Brain pericyte (primary cell): ENCODE measurements around the gene PHYHD1.

Source experiments
- DNase-seq: peaks from one replicate; pipeline ENCODE4 v3.0.0-alpha.2; 2012; ENCODE audit warnings: low read depth, low spot score

Gene PHYHD1

DNA sequence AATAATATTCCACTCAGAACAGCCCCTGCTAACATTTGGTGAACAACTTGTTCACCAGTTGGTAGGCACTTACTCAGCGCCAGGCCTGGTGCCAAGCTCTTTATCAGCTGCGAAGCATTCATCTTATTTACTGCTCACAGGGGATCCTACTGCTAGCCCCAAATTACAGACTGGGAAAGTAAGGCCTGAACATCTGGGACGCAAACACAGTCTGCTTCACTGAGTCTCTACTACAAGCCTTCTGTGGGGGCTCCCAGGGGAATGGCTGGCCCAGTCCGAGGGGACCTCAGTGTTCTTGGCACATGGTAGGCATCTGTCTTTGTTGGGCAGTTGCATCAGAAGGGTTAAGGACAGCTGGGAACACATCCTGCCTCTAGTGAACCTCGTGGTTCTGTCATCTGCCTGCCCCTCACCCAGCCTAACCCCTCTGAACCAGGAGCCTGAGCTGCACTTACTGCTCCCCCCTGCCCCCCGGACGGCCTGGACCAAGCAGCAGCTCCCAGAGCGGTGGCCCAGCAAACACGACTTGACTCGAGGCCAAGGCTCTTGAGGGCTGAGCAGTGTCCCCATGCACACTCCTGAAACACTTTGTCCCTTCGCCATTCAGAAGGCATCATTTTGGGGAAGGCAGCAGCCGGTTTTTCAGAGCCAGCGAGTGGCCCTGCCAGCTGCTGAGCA, at the start of gene PHYHD1:
Gene PHYHD1 (plus strand): TSS at position 602 of the 678 bp plus-strand sequence. CDS start 1,342 bp downstream, outside the sequence.
- DNase-seq, result no peak

DNA sequence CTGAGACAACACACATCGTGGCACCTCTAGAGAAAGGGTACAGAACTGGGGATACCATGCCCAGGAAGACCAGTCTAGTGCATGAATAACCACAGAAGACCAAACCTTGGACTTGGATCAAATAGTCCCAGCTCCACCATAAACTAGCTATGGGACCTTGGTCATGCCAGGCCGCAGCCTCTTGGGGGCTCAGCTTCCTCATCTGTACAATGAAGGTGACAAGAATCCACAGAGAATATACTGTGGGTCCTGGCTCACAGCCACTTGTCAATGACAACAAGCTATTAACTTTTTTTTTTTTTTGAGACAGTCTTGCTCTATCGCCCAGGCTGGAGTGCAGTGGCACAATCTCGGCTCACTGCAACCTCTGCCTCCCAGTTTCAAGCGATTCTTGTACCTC, 42.9 kb upstream of the PHYHD1 start:
- DNase-seq, result no peak

DNA sequence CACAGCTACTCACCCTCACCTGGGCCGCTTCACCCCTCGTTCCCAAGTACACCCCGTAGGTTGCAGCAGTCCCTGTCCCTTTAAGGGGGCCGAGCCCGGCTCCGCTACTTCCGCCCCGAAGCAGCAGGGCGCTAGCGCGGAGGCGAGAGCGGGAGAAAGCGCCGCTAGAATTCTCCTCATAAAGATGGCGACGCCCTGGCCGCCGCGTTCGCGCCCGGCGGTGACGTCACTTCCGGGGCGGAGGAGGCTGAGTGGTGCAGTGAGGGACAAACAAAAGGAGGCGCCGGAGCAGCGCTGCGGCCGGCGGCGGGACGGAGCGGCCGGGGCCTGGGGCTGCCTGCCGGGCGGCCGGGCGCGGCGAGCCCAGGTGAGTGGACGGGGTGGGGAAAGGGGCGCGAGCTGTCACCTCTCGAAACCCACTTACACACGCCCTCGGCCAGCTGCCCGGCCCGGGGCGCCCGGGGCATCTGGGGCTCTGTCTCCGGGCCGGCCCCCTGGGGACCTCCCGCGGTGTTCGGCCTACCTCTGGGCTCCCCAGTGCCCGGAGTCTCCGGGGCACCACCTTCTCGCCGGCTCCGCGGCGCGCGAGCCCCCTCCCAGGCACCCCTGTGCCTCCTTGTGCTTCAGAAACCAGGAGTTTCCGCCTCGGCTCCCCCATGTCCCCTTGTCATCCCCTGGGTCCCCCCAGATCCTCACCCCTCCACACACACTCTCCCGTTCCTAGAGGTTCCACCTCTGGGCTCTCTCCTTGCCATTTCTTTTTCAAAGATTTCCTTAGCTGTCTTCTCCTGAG, 38.7 kb upstream of the PHYHD1 start, which contains the start of the genes KYAT1 and LRRC8A:
Gene KYAT1 (minus strand): TSS at position 67 of the 793 bp plus-strand sequence. CDS start 36,545 bp downstream, outside the sequence.
Gene LRRC8A (plus strand): TSS at position 250 of the 793 bp plus-strand sequence. CDS start 25,032 bp downstream, outside the sequence.
- DNase-seq, result peak; percentile 73

DNA sequence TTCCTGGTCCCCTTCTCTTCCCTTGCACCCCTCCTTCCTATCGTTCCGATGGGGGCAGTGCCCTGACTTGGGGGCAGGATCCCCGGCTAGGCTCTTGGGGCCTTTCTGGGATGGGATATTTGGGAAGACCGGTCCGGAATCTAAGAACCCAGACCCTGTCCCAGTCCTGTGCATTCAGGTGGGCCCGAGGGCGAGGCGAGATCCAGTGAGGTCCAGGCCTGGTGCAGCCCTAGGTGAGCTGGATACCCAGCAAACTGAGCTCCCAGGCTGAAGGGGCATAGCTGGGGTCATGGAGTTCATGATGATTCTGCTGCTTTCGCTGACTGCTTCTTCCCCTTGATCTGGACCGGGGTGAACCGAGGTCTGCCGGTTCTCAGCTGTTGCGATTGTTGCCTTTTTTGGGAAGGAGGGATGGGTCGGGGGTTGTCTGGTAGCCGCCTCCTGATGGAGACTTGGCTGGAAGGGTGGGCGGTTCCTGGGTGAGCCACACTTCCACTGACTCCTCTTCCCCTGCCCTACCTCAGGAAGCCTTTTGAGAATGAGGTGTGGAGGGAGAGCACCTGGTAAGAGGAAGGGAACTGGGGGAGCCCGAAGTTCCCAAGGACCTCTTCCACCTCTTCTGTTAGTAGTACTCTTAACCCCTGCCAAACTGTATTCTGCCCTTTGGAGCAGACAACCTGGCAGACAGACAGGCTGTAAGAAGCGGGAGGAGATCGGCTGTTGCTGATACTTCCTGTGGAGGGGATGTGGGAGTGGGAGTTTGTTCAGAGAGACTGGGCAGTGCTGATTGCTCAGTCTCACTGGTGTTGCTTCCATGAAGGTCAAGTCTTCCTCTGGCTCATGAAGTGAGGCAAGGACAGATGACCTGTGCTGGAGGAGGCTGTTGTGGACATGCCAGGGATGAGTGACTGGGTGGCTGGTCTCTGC, 37.8 kb upstream of the PHYHD1 start:
- no peak for DNase-seq

DNA sequence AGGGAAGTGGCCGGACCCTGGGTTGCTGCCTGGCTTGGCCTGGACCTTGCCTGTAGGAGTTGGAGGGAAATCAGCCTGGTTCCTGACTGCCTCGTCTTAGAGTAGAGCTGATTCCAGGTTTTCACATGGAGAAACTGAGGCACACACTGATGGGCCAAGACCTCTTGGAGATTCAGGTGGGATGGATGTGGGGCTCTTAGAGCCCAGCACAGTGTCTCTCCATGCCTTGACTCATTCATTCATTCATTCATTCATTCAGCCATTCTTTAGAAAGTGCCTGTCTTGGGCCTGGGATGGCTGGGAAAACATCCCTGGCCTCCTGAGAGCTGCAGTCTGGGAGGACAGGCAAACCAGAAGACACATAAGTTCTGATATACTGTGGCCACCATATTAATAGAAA, 36.6 kb upstream of the PHYHD1 start:
- DNase-seq, result no peak

DNA sequence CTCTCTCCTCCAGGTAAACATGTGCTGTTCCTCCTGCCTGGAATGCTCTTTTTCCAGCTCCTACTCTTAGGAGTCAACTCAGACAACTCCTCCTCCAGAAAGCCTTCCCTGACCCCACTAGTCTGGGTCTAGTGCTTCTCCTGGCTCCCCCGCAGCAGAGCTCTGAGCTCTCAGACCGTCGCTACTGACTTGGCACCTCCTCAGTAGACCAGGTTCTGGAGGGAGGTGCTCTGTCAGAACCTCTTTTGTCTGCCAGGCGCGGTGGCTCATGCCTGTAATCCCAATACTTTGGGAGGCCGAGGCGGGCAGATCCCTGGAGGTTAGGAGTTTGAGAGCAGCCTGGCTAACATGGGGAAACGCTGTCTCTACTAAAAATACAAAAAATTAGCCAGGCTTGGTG, 35.4 kb upstream of the PHYHD1 start:
- DNase-seq, result no peak

DNA sequence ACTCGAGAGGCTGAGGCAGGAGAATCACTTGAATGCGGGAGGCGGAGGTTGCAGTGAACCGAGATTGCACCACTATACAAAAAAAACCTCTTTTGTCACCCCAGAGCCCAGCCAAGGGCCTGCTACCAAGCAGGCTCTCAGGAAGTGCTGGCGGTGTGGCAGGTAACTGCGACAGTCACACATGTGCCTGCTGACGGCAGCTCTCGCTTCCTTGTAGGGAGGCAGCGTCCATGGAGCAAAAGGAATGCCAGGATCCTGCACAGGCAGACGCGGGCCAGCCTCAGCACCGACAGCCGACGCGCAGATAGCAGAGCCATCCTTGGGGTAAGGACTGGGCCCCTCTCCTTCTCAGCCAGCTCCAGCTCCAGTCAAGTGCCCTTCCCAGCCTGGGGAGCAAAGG, 35.0 kb upstream of the PHYHD1 start:
- DNase-seq, result no peak

DNA sequence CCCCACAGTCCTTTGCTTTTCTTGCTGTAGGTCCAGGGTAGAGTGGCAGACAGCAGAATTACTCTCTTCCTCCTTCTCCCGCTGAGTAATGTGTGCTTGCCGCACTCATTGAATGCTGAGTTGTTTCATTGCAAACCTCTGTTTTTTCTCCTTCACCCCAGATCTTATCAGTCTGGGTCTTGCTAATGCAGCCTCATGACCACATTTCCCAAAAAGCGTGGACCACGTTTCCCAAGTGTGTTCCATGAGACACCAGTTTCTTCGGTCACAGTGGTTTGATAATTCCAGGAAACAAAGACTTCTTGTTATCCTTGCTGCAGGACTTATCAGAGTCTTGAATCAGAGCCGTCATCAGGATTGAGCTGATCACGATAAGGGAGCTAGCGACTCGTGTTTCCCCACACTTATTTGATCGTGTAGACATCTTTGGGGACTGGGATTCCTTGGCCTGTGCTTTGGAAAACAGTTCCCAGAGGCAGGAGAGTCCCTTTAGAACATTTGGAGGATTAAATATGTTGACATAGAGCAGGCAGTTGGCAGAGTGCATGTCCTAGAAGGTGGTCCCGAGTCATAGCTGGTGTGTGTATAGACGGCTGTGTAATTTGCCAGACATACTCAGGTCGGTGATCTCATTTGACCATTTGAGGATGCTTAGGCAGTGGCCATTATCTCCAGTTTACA, 34.4 kb upstream of the PHYHD1 start:
- DNase-seq, result no peak

DNA sequence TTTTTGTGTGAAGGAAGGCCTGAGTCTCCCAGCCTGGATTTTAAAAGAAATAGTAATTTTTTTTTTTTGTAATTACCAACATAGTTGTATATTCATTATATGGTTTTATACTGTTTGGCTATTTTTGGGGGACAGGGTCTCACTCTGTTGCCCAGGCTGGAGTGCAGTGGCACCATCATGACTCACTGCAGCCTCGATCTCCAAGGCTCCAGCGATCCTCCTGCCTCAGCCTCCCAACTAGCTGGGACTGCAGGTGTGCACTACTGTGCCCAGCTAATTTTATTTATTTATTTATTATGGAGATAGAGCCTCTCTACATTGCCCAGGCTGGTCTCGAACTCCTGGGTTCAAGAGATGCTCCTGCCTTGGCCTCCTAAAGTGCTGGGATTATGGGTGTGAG, 33.7 kb upstream of the PHYHD1 start:
- DNase-seq, result no peak

DNA sequence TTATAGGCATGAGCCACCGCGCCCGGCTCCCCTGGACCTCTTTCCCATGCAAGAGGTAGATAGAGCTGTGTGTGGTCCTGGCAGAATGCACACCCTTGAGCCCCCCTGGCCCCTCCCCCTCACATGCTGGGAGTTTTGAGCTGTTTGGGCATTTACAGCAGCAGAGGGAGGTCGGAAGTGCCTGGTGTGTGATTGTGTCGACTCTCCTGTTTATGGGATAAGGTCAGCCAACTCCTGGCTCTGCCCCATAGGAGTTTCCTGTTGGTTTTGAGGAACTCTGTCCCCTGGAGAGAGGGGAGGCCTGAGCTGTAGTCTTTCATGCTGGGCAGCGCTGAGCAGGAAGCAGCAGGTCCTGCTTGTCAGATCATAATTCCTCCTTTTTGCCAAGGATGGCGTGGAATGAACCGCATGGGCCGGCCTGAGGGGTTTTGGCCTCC, 32.9 kb upstream of the PHYHD1 start:
- DNase-seq, result no peak

DNA sequence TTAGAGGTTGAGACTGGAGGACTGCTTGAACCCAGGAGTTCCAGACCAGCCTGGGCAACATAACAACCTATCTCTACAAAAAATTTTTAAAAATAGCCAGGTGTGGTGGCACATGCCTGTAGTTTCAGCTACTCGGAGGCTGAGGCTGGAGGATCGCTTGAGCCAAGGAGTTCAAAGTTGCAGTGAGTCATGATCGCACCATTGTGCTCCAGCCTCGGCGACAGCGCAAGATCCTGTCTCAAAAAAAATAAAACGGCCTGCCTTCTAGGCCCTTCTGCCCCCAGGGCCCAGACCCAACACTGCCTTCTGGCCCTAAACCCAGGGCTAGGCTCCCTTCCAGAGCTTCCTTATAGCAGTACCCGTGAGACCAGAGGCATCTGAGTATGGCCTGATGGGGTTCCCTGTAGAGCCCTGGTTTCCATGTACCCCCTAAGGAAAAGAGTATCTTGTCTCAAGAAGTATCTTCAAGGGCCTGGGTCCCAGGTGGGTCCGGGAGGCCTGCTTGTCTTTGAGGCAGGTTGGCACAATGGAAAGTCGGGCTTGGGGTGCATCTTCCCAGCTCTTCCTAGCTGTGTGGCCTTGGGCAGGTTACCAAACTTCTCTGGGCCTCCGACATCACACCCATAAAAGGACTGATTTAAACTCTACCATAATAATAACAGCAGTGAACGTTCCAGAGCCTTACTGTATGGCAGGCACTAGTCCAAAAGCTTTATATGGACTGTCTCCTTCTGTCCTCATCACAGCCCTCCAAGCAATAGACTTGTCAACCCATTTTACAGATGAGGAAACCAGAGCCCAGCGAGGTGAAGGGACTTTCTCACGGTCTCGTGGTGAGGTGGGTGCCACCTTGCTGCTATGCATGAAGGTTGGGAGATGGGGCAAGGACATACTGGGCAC, 29.2 kb upstream of the PHYHD1 start:
- DNase-seq, result no peak

DNA sequence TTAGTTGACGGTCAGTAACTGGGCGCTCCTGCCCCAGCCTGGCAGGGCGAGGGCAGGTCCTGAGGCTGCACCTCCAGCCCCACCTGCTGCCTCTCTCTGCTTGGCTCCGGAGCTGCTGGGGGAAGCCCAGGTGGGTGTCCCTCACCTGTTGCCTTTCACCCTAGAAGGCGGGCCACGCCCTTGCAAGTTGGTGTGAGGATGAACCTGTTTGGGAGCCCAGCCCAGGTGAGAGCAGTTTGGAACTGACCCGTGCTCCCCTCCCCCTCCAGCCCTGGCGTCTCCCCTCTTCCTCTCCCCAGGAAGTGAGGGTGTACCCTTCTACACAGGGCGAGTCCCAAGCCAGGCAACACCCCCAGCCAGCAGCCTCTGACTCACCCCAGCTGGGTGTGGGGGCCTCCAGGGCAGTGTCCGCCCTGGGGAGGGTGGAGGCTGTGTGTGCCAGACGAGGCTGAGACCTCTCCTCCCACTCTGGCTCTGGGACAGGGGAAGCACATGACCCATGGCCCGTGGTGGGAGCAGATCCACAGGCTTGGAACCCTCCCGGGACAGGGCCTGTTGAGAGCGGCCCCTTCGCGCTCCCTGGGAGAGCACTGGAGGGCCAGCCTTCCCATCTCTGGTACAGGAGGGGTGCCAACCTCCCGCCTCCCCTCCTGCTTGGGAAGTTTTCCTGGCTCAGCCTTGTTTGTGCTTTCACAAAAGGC, 28.4 kb upstream of the PHYHD1 start:
- DNase-seq, result no peak

DNA sequence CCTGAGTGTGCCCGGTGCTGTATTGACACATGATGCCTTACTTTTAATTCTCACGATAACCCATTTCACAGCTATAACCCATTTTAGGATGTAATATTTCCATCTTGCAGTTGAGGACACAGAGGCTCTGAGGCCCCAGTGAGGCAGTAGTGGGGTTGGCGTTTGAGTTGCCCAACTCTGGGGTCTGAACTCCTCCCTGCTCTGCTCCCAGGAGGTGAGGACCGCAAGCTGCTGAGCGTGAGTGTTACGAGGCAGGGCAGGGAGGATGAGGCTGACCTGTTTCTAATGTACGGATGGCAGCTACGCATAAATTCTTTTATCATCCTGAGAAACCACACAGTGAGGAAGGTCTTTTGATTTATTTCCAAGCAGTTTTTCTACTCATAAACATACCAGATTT, 27.4 kb upstream of the PHYHD1 start:
- no peak for DNase-seq

DNA sequence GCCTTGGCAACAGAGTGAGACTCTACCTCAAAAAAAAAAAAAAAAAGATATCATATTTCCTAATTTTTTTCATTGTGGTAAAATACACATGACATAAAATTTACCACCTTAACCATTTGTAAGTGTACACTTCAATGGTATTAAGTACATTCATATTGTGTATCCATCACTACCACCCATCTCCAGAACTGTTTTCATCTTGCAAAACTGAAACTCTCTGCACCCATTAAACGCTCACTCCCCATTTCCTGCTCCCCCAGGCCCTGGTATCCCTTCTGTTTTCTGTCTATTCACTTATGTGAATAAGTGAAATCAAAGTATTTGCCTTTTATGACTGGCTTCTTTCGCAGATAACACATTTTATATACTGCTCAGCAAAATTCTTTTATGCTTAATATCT, 26.0 kb upstream of the PHYHD1 start:
- DNase-seq, result no peak

DNA sequence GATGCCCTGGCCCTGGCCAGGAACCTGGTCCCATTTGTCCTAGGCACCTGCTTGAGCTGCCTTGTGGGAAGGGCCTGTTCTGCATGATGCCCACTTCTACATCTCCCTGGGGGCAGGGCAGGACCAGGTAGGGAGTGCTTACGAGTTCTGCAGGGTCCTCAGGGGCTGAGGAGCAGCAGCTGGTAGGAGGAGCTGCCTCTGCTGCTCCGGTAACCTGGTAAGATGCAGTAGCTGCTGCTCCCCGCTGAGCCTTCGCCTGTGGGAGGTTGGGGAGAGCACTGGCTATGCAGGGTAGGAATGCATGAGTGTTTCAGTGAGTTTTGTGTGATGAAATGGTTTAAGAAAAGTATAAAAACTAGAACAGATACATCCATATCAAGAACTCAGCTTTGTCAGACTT, 25.2 kb upstream of the PHYHD1 start:
- no peak for DNase-seq

DNA sequence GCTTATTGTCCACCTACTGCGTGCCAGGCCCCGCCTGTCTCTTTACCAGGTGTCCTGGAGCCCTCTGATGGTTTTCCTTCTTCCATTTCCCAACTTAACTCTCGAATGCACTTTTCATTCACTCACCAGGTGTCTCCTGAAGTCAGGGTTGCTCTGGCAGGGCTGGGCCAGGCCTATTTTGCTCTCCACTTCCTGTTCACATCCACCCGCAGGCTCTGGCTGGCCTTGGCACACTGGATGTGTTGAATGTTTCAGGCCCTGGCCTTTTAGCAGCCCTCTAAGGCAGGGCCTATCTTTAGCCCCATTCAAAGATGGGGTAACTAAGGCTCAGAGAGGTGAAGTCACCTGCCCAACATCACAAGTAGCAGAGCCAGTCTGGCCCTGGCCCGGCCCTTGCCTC, 22.4 kb upstream of the PHYHD1 start:
- no peak for DNase-seq

DNA sequence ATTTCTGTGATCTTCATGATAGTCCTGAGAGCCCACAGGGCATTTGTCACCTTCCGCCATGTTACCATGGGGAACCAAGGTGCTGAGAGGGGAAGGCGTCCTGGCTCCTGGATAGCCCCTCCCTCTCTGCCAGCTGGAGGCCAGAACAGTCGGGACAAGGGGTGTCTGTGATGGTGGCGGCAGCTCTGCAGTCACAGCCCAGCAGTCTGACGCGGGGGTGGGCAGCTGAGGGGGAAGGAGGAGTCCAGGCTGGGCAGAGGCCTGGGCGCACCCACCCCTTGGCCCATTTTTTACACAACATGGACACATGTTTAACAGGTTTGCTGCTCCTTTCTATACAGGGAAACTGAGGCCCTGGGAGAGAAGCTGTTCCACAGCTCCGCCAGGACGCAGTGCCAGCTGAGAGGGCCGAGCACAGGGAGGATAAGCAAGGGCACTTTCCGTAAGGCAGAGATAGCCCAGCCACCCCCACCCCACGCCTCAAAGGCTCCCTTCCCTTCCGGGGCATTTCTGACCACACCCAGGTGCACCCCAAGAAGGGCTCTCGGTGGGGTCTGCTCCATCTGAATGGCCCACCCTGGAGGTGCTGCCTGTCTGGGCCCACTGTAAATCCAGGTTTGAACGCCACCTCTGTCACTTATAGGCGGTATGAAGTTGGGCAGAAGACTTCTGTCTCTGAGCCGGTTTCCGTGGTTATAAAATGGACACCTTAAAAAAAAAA, 21.8 kb upstream of the PHYHD1 start:
- DNase-seq, result no peak

DNA sequence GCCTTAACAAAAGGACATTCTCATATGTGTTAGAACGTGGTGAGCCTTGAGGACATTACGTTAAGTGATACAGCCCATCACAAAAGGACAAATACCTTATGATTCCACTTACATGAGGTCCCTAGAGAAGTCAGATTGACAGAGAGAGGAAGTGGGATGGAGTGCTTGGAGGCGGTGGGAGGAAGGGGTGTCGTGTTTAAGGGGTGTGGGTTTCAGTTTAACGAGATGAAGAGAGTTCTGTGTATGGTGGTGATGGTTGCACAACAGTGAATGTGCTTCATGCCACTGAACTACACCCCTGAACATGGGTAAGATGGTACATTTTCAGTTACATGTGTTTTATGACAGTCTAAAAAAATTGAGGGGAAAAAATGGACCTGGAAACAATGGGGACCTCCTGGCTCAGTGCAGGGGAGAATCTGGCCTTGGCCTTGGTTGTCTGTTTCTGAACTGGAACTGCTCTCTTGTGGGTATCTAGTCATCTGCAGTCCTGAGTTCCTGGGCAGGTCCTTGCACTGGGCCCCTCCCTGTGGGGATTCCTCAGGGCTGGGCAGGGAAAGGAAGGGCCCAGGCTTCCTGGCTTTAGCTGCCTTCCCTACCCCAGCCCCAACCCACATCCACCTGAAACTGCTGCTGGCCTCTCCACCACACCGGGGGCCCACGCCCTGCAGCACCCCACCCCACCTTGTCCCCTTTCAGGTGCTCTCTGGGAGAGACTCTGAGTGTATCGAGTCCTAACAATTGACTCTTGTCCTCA, 21.0 kb upstream of the PHYHD1 start:
- no peak for DNase-seq
